Smooth muscle cell (in vitro differentiated cells): Measurements from ENCODE around the gene PAPPA. TPM values are rescaled to one million over a fixed set of nuclear protein-coding genes. Genes with fewer than 3 reads are reported as not detected.

Source experiments
- DNase-seq: peaks from one replicate; lab custom pipeline; 2025; ENCODE audit not compliant: unreplicated experiment; lab: John Stamatoyannopoulos, UW
- H2AFZ ChIP-seq: fragments of 200-600 bp; sonication (generic); 2 replicates; pipeline ENCODE4 v1.6.0; 2016; ENCODE audit warnings: antibody characterized with exemption, low read depth, mild to moderate bottlenecking
- H3F3A ChIP-seq: fragments of 200-600 bp; sonication (generic); 2 replicates; pipeline ENCODE4 v1.6.0; 2017; ENCODE audit warnings: antibody characterized with exemption, low read depth
- H3K27ac ChIP-seq: fragments of 200-600 bp; sonication (generic); 2 replicates; pipeline ENCODE4 v1.5.1; 2016; ENCODE audit warnings: low read depth, mild to moderate bottlenecking
- H3K27me3 ChIP-seq: fragments of 200-600 bp; sonication (generic); 2 replicates; pipeline ENCODE4 v1.6.1; 2016; ENCODE audit warnings: low read depth, mild to moderate bottlenecking
- H3K36me3 ChIP-seq: fragments of 200-600 bp; sonication (generic); 2 replicates; pipeline ENCODE4 v1.5.1; 2016; ENCODE audit warnings: low read depth
- H3K4me1 ChIP-seq: fragments of 200-600 bp; sonication (generic); 2 replicates; pipeline ENCODE4 v1.5.1; 2016; ENCODE audit warnings: low read depth
- H3K4me2 ChIP-seq: fragments of 200-600 bp; sonication (generic); 2 replicates; pipeline ENCODE4 v1.6.0; 2016; ENCODE audit warnings: mild to moderate bottlenecking
- H3K4me3 ChIP-seq: fragments of 200-600 bp; sonication (generic); 2 replicates; pipeline ENCODE4 v1.5.1; 2016; ENCODE audit warnings: mild to moderate bottlenecking
- H3K79me2 ChIP-seq: fragments of 200-600 bp; sonication (generic); 2 replicates; pipeline ENCODE4 v1.6.0; 2016; ENCODE audit warnings: low read depth, mild to moderate bottlenecking
- H3K9ac ChIP-seq: fragments of 200-600 bp; sonication (generic); 2 replicates; pipeline ENCODE4 v1.6.0; 2016; ENCODE audit warnings: low read depth
- H3K9me3 ChIP-seq: fragments of 200-600 bp; sonication (generic); replicated peaks from 2 replicates; pipeline ENCODE4 v1.5.1; 2016; ENCODE audit warnings: low read depth
- H4K20me1 ChIP-seq: fragments of 200-600 bp; sonication (generic); 2 replicates; pipeline ENCODE4 v1.6.0; 2016; ENCODE audit warnings: low read depth
- WGBS: methylation state at CpG from one replicate; pipeline ENCODE4 v1.1.7; 2016; ENCODE audit warnings: low lambda C conversion rate; 5-methylcytosine and 5-hydroxymethylcytosine counted together
- polyA plus RNA-seq: library from polyadenylated mRNA; unstranded; fragments of >200 nt; fragmentation: Nextera tagmentation; extraction: Ambion mirVana; gene quantifications from 2 replicates; pipeline ENCODE4 v1.2.1, GENCODE V29; 2016
- total RNA-seq: library from RNA; depleted of rRNA; stranded (reverse); fragments of >200 nt; gene quantifications from 2 replicates; pipeline ENCODE4 v1.2.3, GENCODE V29; 2014
- TF ChIP-seq, protein P1 (sequence below): fragments of 200-600 bp; sonication (generic); IDR thresholded peaks from 2 replicates; pipeline ENCODE4 v1.5.1; 2017; ENCODE audit warnings: borderline replicate concordance, mild to moderate bottlenecking, antibody characterized with exemption; ENCODE audit not compliant: insufficient read depth, poor library complexity, severe bottlenecking

PAPPA gene
- total and polyA plus RNA-seq, 2 experiments from 2014 or later: 27.7 to 114 TPM

DNA sequence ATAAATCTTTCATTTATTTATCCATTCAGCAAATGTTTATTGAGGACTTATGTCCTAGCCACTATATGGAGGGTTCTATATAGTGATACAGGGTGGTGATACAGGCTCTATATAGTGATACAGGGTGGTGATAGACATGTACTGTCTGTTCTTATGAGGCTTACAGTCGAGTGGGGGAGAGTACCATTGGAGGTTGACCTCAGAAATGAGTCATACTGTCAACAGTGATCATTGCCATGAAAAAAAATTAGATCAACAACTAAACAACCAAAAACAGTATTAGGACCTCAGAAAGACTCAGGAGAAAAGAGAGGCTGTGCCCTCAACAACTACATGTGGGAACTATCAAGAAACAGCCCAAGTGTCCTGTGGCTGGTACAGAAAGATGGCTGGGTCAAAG is 22.0 kb downstream of the PAPPA start:
- DNase-seq: no peak
- TF ChIP-seq, protein P1, sequence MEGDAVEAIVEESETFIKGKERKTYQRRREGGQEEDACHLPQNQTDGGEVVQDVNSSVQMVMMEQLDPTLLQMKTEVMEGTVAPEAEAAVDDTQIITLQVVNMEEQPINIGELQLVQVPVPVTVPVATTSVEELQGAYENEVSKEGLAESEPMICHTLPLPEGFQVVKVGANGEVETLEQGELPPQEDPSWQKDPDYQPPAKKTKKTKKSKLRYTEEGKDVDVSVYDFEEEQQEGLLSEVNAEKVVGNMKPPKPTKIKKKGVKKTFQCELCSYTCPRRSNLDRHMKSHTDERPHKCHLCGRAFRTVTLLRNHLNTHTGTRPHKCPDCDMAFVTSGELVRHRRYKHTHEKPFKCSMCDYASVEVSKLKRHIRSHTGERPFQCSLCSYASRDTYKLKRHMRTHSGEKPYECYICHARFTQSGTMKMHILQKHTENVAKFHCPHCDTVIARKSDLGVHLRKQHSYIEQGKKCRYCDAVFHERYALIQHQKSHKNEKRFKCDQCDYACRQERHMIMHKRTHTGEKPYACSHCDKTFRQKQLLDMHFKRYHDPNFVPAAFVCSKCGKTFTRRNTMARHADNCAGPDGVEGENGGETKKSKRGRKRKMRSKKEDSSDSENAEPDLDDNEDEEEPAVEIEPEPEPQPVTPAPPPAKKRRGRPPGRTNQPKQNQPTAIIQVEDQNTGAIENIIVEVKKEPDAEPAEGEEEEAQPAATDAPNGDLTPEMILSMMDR: no peak
- peaks cover 7% of the 10 kb centered on the region for H3F3A ChIP-seq
- H3K27ac ChIP-seq: no peak overlapping the region
- H2AFZ ChIP-seq: no peak overlapping the region
- H3K9me3 ChIP-seq: no peaks in the 10 kb centered on the region
- H3K4me3 ChIP-seq: no peak overlapping the region
- no peak overlapping the region for H3K9ac ChIP-seq
- peaks cover 91% of the 10 kb centered on the region for H4K20me1 ChIP-seq
- no peaks in the 10 kb centered on the region for H3K36me3 ChIP-seq
- H3K27me3 ChIP-seq: no peaks in the 10 kb centered on the region
- 45% methylated on average over 1 of the region's 1 CpG for WGBS
- H3K4me1 ChIP-seq: no peaks in the 10 kb centered on the region
- H3K79me2 ChIP-seq: peaks cover 65% of the 10 kb centered on the region
- H3K4me2 ChIP-seq: no peak overlapping the region

DNA sequence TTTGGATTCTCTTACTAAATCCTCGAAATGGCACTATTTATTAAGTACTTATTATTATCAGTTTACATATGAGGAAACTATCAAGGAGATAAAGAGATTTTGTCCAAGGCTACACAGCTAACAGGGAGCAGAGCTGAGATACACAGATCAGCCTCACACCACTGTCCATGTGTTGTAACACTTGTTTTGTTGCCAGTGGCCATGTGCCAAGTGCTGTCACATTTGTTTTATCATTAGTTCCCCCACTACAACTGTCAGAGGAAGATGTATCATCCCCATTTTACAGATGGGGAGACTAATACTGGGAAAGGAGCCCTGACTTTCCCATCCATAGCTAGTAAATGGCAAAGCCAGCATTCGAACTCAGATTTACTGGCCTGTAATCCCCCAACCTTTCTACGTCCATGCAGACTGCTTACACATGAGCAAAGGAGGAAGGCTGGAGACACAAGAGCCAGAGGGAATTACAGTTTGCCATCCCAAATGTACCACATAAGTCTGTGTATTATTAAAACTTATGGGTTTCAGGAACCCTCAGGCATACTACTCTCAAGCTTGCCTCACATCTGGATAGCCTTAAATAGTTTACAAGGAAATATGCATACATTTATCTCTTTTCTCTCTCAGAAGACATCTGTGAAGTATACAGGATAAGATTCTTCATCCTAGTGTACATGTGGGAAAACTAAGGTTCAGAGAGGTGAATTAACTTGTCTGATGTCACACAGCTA is 25.1 kb downstream of the PAPPA start:
- Histone ChIP-seq H3K4me1 (no peaks in the 10 kb centered on the region), H3K27ac (no peak overlapping the region), H3K79me2 (peaks cover 49% of the 10 kb centered on the region), H3K27me3 (no peaks in the 10 kb centered on the region), H3K4me2 (no peak overlapping the region), H3K9me3 (no peaks in the 10 kb centered on the region), H3K9ac (no peak overlapping the region), H3F3A (peaks cover 7% of the 10 kb centered on the region), H2AFZ (no peak overlapping the region), H3K36me3 (no peaks in the 10 kb centered on the region), H3K4me3 (no peak overlapping the region), H4K20me1 (peaks cover 73% of the 10 kb centered on the region)
- WGBS: 83% methylated on average over 3 of the region's 3 CpGs
- no peak for DNase-seq
- TF ChIP-seq, protein P1: no peak

DNA sequence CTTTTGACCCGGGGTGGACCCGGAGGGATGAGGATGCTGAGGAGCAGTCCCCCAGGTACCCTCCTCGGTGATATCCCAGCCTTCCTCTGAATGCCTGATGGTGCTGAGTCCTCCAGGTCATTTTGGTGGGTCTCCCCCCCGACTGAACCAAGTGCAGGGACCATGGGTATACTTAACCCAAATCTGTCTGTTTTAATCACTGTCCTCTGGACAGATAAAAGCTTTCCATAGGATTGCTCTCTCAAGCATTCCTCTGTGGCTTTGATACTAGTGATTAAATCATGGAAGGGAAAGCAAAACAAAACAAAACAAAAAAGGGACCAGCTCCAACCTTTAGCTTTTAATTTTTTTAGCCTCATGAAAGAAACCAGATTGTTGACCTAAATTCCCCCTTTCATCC is 26.0 kb downstream of the PAPPA start:
- peaks cover 71% of the 10 kb centered on the region for H4K20me1 ChIP-seq
- H3K4me1 ChIP-seq: no peaks in the 10 kb centered on the region
- H3K79me2 ChIP-seq: peaks cover 42% of the 10 kb centered on the region
- H3F3A ChIP-seq: peaks cover 7% of the 10 kb centered on the region
- H3K27me3 ChIP-seq: no peaks in the 10 kb centered on the region
- H2AFZ ChIP-seq: no peak overlapping the region
- H3K27ac ChIP-seq: no peak overlapping the region
- 87% methylated on average over 4 of the region's 4 CpGs for WGBS
- H3K36me3 ChIP-seq: no peaks in the 10 kb centered on the region
- no peak for DNase-seq
- H3K9ac ChIP-seq: no peak overlapping the region
- TF ChIP-seq, protein P1: no peak
- no peak overlapping the region for H3K4me3 ChIP-seq
- H3K9me3 ChIP-seq: no peaks in the 10 kb centered on the region
- H3K4me2 ChIP-seq: no peak overlapping the region
